DMS153 treated with DMSO at 0.1 percent for 48 hours (cell line): ENCODE data around the gene HOMER3.
"Not testable (repeated sequence)": the region's sequence is repeated elsewhere in the genome, so short reads cannot be mapped to it uniquely, and the experiment has no call there.

ENCODE experiments used
- DNase-seq: peaks from one replicate; lab custom pipeline; 2025; ENCODE audit not compliant: unreplicated experiment; lab: John Stamatoyannopoulos, UW

HOMER3 gene

DNA sequence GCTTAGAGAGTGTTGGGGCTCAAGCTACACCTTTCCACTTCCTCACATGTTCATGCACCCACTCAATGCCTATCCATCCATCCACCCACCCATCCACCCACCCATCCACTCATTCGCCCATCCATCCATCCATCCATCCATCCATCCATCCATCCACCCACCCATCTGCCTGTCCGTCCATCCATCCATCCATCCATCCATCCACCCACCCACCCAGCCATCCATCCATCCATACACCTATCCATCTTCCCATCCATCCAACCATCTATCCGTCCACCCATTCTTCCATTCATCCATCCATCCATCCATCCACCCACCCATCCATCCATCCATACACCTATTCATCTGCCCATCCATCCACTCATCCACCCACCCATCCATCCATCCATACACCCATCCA, 13.1 kb upstream of the HOMER3 start:
- no peak for DNase-seq

DNA sequence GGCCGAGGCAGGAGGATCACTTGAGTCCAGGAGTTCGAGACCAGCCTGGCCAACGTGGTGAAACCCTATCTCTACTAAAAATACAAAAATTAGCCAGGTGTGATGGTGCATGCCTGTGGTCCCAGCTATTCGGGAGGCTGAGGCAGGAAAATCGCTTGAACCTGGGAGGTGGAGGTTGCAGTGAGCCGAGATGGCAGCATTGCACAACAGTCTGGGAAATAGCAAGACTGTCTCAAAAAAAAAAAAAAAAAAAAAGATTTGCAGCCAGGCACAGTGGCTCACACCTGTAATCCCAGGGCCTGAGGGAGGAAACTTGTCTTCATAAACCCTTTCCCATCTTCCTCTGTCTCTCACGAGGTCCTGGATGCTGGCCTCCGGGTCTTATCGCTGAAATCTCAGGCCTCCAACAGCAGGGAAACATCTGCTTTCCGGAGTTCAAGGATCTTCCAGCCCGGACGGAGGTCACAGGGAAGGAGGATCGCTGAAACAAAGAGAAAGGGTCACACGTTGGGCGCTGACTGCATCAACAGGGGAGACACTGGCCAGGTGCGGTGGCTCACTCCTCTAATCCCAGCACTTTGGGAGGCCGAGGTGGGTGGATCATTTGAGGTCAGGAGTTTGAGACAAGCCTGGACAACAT, 11.5 kb upstream of the HOMER3 start:
- DNase-seq: not testable (repeated sequence)

DNA sequence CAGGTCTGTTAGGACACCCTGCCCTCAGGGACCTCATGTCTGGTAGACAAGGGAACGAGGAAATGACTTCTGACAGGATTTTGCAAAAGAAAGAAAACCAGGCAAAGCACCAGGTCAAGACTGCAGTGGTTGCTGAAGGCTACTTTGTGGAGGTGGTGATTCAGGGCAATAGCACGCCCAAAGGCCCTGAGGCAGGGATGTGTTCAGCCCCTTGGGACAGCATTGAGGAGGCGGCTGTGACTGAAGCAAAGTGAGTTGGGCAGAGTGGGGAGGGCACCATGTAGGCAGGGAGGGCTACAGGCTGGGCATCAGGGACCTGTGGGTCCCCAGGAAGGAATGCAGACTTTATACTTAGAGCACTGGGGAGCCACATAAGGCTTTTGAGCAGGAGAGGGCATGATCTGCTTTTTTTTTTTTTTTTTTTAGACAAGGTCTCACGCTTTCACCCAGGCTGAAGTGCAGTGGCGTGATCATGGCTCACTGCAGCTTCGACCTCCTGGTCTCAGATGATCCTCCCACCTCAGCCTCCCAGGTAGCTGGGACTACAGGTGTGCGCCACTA, 10.8 kb upstream of the HOMER3 start:
- no peak for DNase-seq

DNA sequence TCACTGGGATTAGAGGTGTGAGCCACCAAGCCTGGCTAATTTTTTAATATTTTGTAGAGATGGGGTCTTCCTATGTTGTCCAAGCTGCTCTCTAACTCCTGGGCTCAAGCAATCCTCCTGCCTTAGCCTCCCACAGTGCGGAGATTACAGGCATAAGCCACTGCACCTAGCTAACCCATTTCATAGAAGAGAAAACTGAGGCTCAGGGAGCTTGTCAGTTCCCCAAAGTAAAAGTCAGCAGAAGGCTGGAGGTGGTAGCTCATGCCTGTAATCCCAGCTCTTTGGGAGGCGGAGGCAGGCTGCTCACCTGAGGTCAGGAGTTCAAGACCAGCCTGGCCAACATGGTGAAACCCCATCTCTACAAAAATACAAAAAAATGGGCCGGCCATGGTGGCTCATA, 8.8 kb upstream of the HOMER3 start:
- DNase-seq: no peak

DNA sequence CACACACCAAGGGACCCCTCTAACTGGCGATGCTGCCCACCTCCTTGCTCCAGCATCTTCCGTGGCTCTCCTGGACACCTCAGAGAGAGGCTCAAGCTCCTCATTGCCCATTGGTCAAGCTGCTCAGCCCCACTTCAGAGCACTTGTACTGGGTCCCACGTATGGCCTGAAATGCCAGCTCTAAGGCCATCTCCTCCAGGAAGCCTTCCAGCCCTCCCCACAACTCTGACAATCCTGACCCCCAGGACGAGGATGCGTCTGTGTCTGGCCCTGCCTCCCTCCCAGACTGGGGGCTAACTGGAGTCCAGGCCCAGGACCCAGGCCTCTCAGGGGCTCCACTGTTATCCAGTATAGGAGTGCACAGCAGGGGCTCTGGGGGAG, 7.9 kb upstream of the HOMER3 start:
- no peak for DNase-seq

DNA sequence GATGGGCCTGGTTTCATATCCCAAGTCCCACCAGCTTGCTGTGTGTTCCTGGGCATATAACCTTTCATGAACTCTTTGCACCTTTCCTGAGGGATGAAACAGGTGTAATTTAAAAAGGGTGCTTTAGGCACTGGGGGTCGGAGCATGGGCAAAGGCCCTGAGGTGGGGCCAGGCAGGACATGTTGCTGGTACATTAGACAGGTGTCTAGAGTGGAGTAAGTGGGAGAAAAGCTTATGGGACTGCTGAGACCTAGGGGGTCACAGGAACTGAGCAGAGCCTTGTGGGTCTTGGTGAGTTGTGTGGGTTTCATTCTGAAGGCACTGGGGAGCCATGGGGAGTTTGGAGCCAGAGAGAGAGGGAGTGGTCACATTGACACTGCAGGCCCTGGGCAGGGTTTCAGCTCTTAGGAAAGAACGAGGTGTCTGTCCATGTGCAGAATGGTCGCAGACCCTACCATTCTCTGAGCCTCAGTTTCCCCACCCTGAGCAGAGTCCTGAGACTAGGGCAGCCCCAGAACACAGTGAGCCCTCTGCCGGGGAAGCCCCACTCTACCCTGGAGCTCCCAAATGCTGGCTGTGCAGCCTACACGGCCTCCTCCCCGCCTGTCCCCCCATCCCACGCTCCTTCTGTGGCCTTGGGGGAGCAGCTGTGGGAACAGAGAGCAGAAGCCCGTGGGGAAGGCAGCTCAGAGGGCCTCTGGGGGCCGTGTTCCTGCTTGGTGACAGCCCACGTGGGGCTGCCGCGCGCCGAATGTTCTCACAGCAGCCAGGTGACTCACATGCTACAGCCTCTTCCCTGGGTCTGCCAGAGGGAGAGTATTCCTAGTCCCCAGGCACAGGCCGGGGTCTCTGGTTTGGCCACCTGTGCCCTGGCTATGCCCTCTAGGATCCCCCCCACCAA, 7.3 kb upstream of the HOMER3 start:
- no peak for DNase-seq

DNA sequence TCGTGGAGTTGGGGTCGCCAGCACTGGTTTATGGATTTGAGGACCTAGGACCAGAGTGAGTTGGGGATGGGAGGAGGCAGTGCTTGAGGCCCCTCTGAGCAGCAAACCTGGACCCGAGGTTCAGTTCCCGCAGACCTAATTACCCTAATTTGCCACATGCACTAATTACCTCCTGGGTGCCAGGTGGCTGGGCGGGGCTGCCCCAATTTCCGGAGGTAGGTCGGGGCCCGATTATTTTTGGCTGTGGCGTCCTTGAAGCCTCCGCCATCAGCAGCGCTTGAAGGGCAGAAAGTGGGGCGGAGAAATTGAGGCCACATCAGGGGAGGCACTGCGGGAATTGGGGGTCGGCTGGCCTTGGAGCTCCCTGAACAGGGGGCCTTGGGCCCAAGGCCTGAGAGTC, 5.9 kb upstream of the HOMER3 start:
- DNase-seq: no peak

DNA sequence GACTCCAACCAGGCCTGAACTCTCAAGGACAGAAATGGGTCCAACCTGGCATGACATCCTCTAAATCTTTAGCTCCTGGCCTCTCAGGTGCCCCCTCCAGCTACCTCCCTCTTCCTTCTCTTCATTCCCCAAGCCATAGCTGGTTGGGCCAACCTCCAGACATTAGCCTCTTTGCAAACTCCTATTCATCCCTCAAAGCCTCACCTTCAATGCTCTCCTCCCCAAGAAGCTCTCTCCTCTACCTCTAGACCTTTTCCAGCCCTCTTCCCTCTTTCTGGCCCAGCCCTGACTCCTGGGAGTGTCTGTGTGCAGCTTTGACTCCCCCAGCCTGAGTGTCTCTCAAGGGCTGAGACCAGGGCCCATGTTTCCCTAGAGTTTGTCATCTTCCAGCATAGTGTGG, 5.3 kb upstream of the HOMER3 start:
- no peak for DNase-seq

DNA sequence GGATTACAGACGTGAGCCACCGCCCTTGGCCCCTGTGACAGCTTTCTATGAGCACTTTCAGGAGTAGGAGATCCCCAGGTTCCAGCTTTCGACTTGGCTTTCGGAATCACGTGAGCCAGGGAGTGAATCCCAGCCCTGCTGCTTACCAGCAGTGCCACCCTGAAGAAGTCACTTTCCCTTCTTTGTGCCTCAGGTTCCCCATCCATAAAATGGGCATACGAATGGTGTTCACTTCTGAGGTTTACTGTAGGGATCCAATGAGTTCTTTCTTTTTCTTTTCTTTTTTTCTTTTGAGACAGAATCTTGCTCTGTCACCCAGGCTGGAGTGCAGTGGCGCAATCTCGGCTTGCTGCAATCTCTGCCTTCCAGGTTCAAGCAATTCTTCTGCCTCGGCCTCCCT, 4.3 kb upstream of the HOMER3 start:
- DNase-seq: no peak

DNA sequence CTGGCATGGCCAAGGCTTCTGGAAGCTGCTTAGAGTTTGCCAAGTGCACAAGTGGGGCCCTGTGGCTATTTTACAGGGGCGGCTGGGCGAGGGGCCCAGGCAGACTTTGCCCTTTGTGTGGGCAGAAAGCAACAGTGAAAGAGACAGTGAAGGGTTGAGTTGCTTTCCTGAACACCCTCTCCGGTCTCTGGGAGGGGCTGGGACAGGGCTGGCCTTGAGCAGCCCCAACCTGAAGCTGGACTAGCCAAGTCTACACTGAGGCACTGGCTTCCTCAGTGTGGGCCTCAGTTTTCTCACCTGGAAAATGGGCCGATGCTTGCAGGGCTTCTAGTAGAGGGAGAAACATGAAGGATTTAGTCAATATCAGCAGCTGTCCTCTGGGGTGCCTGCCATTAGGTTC, 2.4 kb upstream of the HOMER3 start:
- DNase-seq: no peak

DNA sequence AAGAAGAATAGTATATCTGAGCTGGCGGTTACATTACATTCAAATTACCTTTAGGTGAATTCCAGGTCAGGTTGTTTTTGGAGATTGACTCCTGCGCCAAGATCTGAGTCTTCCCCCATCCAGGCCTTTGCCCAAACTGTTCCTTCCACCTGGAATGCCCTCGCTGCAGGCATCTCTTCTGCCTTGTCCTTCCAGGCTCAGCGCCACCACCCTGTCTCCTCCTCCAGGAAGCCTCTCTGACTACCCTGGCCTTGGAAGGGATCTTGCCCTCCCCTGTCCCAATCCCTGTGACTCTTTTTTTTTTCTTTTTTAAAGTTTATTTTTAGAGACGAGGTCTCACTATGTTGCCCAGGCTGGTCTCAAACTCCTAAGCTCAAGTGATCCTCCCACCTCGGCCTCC, 1.7 kb upstream of the HOMER3 start:
- no peak for DNase-seq

DNA sequence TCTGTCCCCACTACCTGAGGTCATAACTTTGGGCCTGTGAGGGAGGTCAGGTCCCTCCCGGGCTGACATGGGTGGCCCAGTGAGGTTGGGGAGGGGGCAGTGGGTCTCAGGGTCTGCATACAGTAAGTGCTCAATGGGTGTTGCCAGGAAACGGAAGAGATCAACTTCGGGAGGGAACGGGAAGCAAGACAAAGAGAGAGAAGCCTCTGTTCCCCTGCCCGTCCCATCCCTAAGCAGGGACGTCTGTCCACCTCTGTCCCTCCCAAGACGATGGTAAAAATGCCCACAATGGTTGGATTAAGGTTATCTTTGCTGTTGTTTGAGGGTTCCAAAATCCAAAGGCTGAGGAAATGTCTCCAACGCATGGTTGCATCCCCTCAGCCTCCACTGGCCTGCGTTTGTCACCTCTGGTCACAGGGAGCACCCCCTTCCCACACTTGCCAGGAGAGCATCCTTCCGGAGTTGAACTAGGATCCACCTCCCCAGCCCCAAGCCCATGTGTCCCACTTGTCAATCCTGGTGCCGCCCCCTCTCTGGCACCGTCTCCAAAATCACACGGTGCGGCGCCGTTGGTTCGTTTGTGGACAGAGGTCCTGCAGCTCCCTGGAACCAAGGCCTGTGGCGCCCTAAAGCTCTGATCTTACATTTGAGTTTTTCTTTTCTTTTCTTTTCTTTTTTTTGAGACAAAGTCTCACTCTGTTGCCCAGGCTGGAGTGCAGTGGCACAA, 774 bp upstream of the HOMER3 start:
- DNase-seq: no peak

DNA sequence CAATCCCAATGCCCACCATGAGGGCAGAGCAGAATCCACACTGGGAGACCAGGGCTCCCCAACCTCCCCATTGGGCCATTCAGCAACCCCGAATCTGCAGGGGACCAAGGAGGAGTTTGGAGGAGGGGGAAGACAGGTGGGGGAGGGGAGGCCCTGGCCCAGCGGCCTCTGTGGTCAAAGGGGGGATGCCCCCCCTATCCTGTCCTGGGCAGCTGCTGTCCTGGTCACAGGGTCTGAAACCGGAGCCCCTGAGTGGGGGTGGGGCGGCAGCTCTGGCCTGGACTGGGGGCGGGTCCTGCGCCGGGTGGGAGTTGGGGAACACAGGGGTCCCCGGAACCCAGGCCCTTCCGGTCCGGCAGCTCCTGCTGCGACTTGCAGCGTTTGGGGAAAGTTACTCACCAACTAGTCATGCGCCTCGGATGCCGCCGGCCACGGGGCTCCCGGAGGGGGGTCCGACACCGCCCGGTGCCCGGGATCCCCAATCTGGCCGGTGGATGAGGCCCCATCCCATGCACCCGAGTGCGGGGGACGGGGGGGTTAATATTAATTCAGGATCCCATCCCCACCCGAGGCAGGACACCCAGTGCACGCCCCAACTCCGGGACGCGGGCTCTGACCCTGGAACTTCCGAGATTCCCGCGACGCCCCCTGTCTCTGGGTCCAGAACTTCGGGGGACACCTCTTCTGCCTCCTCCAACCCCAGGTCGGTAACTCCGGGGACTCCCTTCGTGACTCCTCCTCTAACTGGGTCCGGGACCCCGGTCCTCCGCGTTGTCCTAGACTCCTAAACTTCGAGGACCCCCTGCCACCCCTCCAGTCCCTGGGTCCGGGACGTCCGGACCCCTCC, 872 bp downstream of the HOMER3 start:
- no peak for DNase-seq

DNA sequence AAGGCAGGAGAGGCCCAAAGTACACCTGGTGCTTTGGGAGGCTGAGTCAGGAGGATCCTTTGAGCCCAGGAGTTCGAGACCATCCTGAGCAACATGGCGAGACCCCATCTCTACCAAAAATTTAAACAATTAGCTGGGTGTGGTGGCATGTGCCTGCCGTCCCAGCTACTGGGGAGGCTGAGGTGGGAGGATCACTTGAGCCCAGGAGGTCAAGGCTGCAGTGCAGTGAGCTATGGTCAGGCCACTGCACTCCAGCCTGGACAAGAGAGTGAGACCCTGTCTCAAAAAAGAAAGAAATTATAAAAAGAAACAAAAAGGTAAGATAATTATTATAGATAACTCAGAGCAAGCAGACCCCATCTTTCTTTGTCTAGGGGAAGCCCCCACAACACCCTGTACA, 1.9 kb downstream of the HOMER3 start:
- DNase-seq: no peak

DNA sequence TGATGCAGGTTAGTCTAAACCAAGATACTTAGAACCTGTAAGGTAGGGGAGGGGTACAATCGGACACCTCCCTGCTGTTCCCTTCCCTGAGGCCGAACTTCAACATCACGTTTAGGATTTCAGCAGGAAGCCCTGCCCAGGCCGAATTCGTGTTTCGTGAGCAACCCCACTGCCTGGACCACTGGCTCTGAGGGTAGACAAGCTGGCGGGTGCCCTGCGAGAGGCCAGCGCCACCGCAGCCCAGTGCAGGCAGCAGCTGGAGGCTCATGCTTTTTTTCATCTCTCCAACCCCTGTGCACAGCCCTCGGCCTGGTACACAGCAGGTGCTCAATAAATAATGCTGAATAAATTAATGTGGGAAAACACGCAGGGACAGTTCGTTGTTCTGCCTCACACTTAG, 7.7 kb downstream of the HOMER3 start:
- no peak for DNase-seq

DNA sequence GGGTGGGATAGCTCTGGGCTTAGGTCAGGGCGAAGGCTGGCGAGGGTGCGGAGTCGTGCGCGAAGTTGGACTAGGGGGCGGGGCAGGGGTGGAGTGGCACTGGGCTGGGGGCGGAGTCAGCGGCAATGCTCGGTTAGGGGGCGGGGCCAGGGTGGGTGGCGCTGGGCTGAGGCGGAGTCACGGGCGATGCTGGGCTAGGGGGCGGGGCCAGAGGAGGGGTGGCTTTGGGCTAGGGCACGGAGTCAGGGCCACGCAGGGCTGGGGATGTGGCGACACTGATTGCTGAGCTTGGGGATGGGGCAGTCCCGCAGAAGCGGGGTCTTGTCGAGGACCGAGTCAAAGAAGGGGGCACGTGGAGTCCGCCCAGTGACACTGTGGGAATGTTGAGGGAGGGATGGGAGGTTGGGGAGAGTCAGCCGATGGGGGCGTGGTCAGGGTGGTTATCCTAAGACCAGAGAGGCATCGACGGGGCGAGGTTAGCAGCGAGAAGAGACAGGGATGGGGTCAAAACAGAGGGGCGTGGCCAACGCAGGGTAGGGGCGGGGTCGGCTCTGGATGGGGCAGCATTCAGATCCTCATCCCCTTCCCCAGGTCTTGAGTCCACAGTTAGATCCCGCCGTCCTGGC, 8.7 kb downstream of the HOMER3 start:
- no peak for DNase-seq

DNA sequence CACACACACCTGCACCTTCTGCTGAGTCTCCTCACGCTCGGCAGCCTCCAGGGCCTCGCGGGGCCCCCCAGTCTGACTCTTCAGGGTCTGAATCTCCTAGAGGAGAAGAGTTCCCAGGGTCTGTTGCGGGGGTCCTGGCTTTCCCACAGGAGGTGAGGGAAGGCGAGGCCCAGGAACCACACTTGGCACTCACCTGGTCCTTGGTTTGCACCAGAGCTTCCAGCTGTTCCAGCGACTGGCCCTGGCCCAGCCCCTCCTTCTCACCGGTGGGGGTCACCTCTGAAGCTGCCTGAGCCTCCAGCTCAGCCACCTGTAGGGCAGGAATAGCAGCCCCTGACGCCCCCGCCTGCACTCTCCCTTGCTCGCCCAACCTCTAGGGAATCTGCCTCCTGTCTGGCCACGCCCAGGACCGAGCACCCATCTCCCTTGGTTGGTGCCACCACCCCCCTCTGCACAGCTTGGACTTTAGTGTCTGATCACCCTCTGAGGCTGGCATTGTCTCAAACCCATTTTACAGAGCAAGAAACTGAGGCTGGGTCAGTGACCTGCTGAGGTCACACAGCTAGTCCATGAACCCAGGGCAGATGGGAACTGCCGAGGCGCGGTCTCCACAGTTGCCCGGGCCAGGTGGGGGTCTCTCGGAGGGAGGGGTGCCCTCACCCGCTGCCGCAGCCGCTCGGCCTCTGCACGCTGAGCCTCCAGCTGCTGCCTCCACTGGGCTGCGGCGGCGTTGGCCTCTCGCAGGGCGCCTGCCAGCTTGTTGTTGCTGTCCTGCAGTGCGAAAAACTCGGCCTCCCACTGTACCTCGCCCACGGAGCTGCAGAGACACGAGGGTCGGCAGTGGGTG, 9.5 kb downstream of the HOMER3 start:
- no peak for DNase-seq

DNA sequence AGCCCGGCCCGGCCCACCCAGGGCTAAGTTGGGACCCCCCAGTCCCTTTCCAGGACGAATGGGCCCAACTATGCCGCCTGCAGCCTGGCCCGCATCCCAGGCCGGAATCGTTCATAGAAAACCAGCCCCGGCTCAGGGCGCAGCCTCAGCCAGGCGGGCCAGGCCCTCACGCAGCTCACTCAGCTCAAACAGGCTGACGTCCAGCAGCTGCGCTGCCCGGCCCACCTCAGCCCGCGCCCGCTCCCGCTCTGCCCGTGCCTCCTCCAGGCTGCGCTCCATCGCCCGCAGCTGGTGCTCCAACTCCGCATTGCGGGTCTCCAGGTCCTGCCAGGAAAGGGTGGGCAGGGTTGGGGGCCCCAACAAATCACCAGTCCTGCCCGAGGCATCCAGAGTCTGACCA, 11.7 kb downstream of the HOMER3 start:
- no peak for DNase-seq

DNA sequence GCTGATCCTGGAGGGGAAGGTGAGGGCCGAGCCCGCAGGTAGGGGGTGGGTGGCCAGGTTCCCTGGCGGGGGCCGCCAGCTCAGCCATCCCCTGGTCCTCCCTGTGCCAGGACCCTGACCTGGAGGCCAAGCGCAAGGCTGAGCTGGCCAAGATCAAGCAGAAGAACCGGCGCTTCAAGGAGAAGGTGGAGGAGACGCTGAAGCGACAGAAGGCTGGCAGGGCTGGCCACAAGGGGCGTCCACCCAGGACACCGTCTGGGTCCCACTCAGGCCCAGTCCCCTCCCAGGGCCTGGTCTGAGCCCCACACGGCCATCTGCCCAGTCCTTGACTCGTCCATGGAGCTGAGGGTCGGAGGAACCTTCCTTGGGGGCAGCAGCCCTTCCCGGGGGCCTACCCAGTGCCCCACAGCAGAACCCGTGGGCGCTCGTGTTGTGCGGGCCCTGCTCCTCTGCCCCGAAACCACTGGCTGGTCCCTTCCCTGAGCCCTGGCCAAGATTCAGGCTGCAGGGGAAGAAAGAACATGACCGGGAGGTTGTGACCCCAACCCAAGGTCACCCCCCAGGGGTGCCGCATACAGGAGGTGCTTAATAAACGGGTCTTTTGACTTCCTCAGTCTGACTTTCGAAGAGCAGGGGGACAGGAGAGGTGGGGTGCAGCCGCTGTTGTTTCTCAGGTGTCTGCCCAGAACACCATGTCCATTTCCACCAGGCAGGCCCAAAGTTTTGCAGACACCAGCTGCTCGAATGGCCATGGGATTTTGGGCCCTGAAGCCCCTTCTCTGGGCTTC, 12.8 kb downstream of the HOMER3 start:
- no peak for DNase-seq
